Right lobe of liver (tissue), 4 donors: ENCODE results near the gene NFKBIL1.

Source experiments
- CTCF ChIP-seq, 4 donors: fragments of 200-600 bp in 3 of 4; fragments of 450-650 bp in 1 of 4; IDR thresholded peaks; one replicate each; pipeline versions ENCODE4 v1.5.1 to v1.8.0; 2016 to 2022; ENCODE audit warnings: antibody characterized with exemption in 4 of 4, mild to moderate bottlenecking in 2 of 4
- POLR2A ChIP-seq: fragments of 450-650 bp; IDR thresholded peaks from one replicate; pipeline ENCODE4 v1.6.1; 2017; ENCODE audit warnings: antibody characterized with exemption, mild to moderate bottlenecking
- donor health status: DM: no; HTN: no; CAD: no.
- donor health status: DM: no; HTN: no; CAD: no.
- donor health status: DM: no; HTN: yes; CAD: no.

GRCh38 chr6:31546339-31546957 is 960 bp upstream of the NFKBIL1 start, which contains the start of gene ATP6V1G2:
- TF ChIP-seq CTCF (IDR thresholded peaks at IDR 0.05) (peak; percentile 91 to 98 (median 94)), POLR2A (no peak)
